Muscle layer of colon (tissue), 2 donors: ENCODE results near the gene APBA2.
"Not testable (repeated sequence)": the region's sequence is repeated elsewhere in the genome, so short reads cannot be mapped to it uniquely, and the experiment has no call there.

Source experiments
- H3K27ac ChIP-seq: one replicate; pipeline ENCODE4 v1.7.0; 2013; ENCODE audit warnings: low read depth, mild to moderate bottlenecking, low read length, moderate library complexity
- H3K27me3 ChIP-seq, 2 donors: one replicate each; pipeline ENCODE4 v1.7.0; 2013; ENCODE audit warnings: low read length in 2 of 2, mild to moderate bottlenecking in 2 of 2; ENCODE audit not compliant: insufficient read depth in 2 of 2, control insufficient read depth in 1 of 2
- H3K36me3 ChIP-seq: one replicate; pipeline ENCODE4 v1.7.0; 2013; ENCODE audit warnings: mild to moderate bottlenecking, low read length; ENCODE audit not compliant: insufficient read depth
- H3K4me1 ChIP-seq: one replicate; pipeline ENCODE4 v1.7.0; 2013; ENCODE audit warnings: mild to moderate bottlenecking, low read length; ENCODE audit not compliant: insufficient read depth
- H3K4me3 ChIP-seq, 2 donors: one replicate each; pipeline ENCODE4 v1.7.0; 2013; ENCODE audit warnings: low read length in 2 of 2, low read depth in 1 of 2, mild to moderate bottlenecking in 1 of 2, moderate library complexity in 1 of 2
- H3K9ac ChIP-seq: one replicate; pipeline ENCODE4 v1.7.0; 2013; ENCODE audit warnings: low read length
- H3K9me3 ChIP-seq: one replicate; pipeline ENCODE4 v1.7.0; 2013; ENCODE audit warnings: mild to moderate bottlenecking, low read length
- donor health status: abdominal sarcoma.
- donor health status: Adenocarcinoma of cecum.

The APBA2 gene

GRCh38 chr15:28885630-28886430 is at the start of gene APBA2:
APBA2 (plus strand) TSS chr15:28885974; CDS start chr15:29053885, 167,911 bp downstream.
- H3K4me1 ChIP-seq: no peaks in the 10 kb centered on the region
- no peak within 1 kb of the TSS for H3K9ac ChIP-seq
- H3K4me3 ChIP-seq: no peak within 1 kb of the TSS
- H3K27me3 ChIP-seq: peaks cover 5 to 26% of the 10 kb centered on the region in 2 donors
- H3K36me3 ChIP-seq: no peaks in the 10 kb centered on the region
- no peaks in the 10 kb centered on the region for H3K9me3 ChIP-seq
- H3K27ac ChIP-seq: no peak within 1 kb of the TSS

- H3K9ac ChIP-seq, H3K27ac ChIP-seq, H3K4me3 ChIP-seq, H3K4me1 ChIP-seq, H3K9me3 ChIP-seq, H3K27me3 ChIP-seq, H3K36me3 ChIP-seq: not testable (repeated sequence)
Observed at GRCh38 chr15:28840285-28840684, 45.5 kb upstream of the APBA2 start.

GRCh38 chr15:28842210-28842609 is 43.6 kb upstream of the APBA2 start:
- H3K36me3 ChIP-seq, H3K4me1 ChIP-seq: not testable (repeated sequence)

GRCh38 chr15:28843520-28843919 is 42.3 kb upstream of the APBA2 start:
- not testable (repeated sequence) for H3K9ac ChIP-seq, H3K36me3 ChIP-seq, H3K27me3 ChIP-seq, H3K9me3 ChIP-seq, H3K27ac ChIP-seq, H3K4me3 ChIP-seq, H3K4me1 ChIP-seq

More at GRCh38 chr15:28842210-28842609, 43.6 kb upstream of the APBA2 start:
- H3K9ac ChIP-seq, H3K27ac ChIP-seq, H3K4me3 ChIP-seq, H3K27me3 ChIP-seq, H3K9me3 ChIP-seq: not testable (repeated sequence)

GRCh38 chr15:28844147-28844546 is 41.6 kb upstream of the APBA2 start:
- not testable (repeated sequence) for H3K9me3 ChIP-seq, H3K36me3 ChIP-seq, H3K4me1 ChIP-seq, H3K27me3 ChIP-seq, H3K4me3 ChIP-seq, H3K27ac ChIP-seq, H3K9ac ChIP-seq

- not testable (repeated sequence) for H3K9me3 ChIP-seq, H3K27me3 ChIP-seq, H3K27ac ChIP-seq, H3K9ac ChIP-seq, H3K4me3 ChIP-seq, H3K4me1 ChIP-seq, H3K36me3 ChIP-seq
Observed at GRCh38 chr15:28847247-28847646, 38.5 kb upstream of the APBA2 start.

GRCh38 chr15:28847959-28848358 is 37.8 kb upstream of the APBA2 start:
- H3K4me3 ChIP-seq, H3K36me3 ChIP-seq, H3K27ac ChIP-seq, H3K27me3 ChIP-seq, H3K4me1 ChIP-seq, H3K9me3 ChIP-seq, H3K9ac ChIP-seq: not testable (repeated sequence)

- not testable (repeated sequence) for H3K4me1 ChIP-seq, H3K27ac ChIP-seq, H3K9me3 ChIP-seq, H3K36me3 ChIP-seq, H3K9ac ChIP-seq, H3K27me3 ChIP-seq, H3K4me3 ChIP-seq
Observed at GRCh38 chr15:28848521-28848920, 37.3 kb upstream of the APBA2 start, which contains the start of gene GOLGA6L7. GOLGA6L7 (minus strand) TSS chr15:28848644; CDS start chr15:28848549, 95 bp downstream.

- not testable (repeated sequence) for H3K36me3 ChIP-seq, H3K27me3 ChIP-seq, H3K9me3 ChIP-seq, H3K4me1 ChIP-seq, H3K27ac ChIP-seq, H3K4me3 ChIP-seq, H3K9ac ChIP-seq
Observed at GRCh38 chr15:28849271-28849670, 36.5 kb upstream of the APBA2 start.

GRCh38 chr15:28849766-28850165 is 36.0 kb upstream of the APBA2 start:
- H3K27me3 ChIP-seq, H3K4me3 ChIP-seq, H3K4me1 ChIP-seq, H3K27ac ChIP-seq, H3K9me3 ChIP-seq, H3K36me3 ChIP-seq, H3K9ac ChIP-seq: not testable (repeated sequence)

- not testable (repeated sequence) for H3K36me3 ChIP-seq, H3K9ac ChIP-seq, H3K9me3 ChIP-seq, H3K27ac ChIP-seq, H3K4me3 ChIP-seq, H3K4me1 ChIP-seq, H3K27me3 ChIP-seq
Observed at GRCh38 chr15:28853654-28854053, 32.1 kb upstream of the APBA2 start.

GRCh38 chr15:28854578-28854977 is 31.2 kb upstream of the APBA2 start:
- not testable (repeated sequence) for H3K4me3 ChIP-seq, H3K4me1 ChIP-seq, H3K9ac ChIP-seq, H3K27ac ChIP-seq, H3K9me3 ChIP-seq, H3K36me3 ChIP-seq, H3K27me3 ChIP-seq
